Calu3 (cell line): ENCODE results near the gene GAS5. TPM values are rescaled to one million over a fixed set of nuclear protein-coding genes. Genes with fewer than 3 reads are reported as not detected.

Source experiments
- Bru-seq: library from RNA; stranded (reverse); fragments of 400-500 nt; gene quantifications from one replicate; lab custom pipeline; 2021; lab: Mats Ljungman, UMichigan
- BruChase-seq, 2 experiments: library from RNA; stranded (reverse); fragments of 400-500 nt; gene quantifications; one replicate each; lab custom pipeline; 2021; lab: Mats Ljungman, UMichigan
- BruUV-seq: library from RNA; stranded (reverse); fragments of 400-500 nt; replicated peaks from 2 replicates; lab custom pipeline; 2021; lab: Mats Ljungman, UMichigan
- CTCF ChIA-PET: fragments of 300-600 bp; sonication (Branson Sonifier 250); formaldehyde crosslinking; loops from one replicate; lab custom pipeline; 2022; ENCODE audit warnings: antibody characterized with exemption; lab: Charles Lee
- DNase-seq: peaks from one replicate; pipeline ENCODE4 v3.0.0; 2022
- H3K27ac Mint-ChIP-seq: one replicate; pipeline ENCODE4 v1.8.0; 2022; ENCODE audit warnings: mixed read lengths; ENCODE audit not compliant: unreplicated experiment
- H3K27me3 Mint-ChIP-seq: one replicate; pipeline ENCODE4 v1.8.0; 2022; ENCODE audit warnings: mixed read lengths; ENCODE audit not compliant: unreplicated experiment
- H3K36me3 Mint-ChIP-seq: one replicate; pipeline ENCODE4 v1.8.0; 2022; ENCODE audit warnings: mild to moderate bottlenecking, moderate library complexity, mixed read lengths; ENCODE audit not compliant: insufficient read depth, unreplicated experiment
- H3K4me1 Mint-ChIP-seq: one replicate; pipeline ENCODE4 v1.8.0; 2022; ENCODE audit warnings: mild to moderate bottlenecking, low read depth, mixed read lengths; ENCODE audit not compliant: unreplicated experiment
- H3K4me3 Mint-ChIP-seq: one replicate; pipeline ENCODE4 v1.8.0; 2022; ENCODE audit warnings: mild to moderate bottlenecking, low read depth, moderate library complexity, mixed read lengths; ENCODE audit not compliant: unreplicated experiment
- H3K9me3 Mint-ChIP-seq: one replicate; pipeline ENCODE4 v1.8.0; 2022; ENCODE audit warnings: low read depth, mixed read lengths; ENCODE audit not compliant: unreplicated experiment
- intact Hi-C: fragments of 100-400 bp; cut with micrococcal nuclease; formaldehyde crosslinking; loops from one replicate; pipeline ENCODE4 v1.10.0; 2022; ENCODE audit not compliant: unreplicated experiment
- long read RNA-seq: library from polyadenylated mRNA; stranded (forward); transcript quantifications from one replicate; pipeline ENCODE4 v2.0.0, GENCODE V29; 2022
- total RNA-seq: library from RNA; stranded (reverse); gene quantifications from 2 replicates; pipeline ENCODE4 v1.2.3, GENCODE V29; 2022
- TF ChIP-seq, protein P1 (sequence below): fragments of 200-600 bp; IDR thresholded peaks from one replicate; pipeline ENCODE4 v1.8.0; 2022; ENCODE audit warnings: antibody characterized with exemption; ENCODE audit not compliant: unreplicated experiment

GAS5 gene
- total RNA-seq (345 and 367 TPM in 2 replicates), Bru-seq, nascent RNA (percentile 100 among the genes with signal in this experiment), BruChase-seq, experiment 1, labeled RNA remaining after a 6-hour chase (percentile 98 among the genes with signal in this experiment), BruChase-seq, experiment 2, labeled RNA remaining after a 2-hour chase (percentile 99 among the genes with signal in this experiment)
- long read RNA-seq, transcript GAS5-201 (10 exons, 979 nt) = minor isoform, 10 of 275 reads
- long read RNA-seq, transcript GAS5-221 (12 exons, 632 nt) = major isoform, 102 of 275 reads
- long read RNA-seq, transcript GAS5-207 (3 exons, 643 nt) = minor isoform, 7 of 275 reads
- long read RNA-seq, partial matches to known transcripts = 12 of 275 reads
- long read RNA-seq, other reads (novel, unspliced or antisense) = 134 of 275 reads

DNA sequence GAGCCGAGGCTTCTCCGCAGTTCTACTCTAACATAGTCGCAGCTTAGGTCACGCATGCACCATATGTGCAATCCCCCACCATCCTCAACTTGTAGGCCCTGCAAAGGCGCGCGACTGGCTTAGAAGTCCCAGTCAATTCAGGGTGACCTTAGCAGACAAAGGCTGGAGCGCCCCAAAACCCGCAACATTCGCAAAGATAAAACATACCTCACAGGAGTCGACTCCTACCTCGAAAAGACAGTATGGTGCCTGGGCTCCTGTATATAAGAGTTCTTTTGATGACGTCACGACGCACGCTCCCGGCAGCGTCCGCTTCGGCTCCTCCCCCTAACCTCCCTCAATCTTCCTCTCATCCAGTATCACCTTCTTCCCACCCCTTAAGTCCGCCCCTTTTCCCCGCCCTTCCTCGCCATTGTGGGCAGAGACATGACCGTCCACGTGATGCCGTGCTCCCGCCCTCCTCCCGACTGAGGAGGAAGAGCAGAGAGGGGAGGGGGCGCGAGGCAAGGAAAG lies at the start of gene GAS5:
Gene GAS5, minus strand, starts transcription at position 237 of the 513 bp plus-strand sequence.
- BruUV-seq = no TSS peak

GRCh38 chr1:173917149-173917548 lies 49.4 kb upstream of the GAS5 start, which contains the start of gene SERPINC1:
TSS of gene SERPINC1 (minus strand) at chr1:173917327. CDS start at chr1:173917259, 68 bp downstream.
- Mint-ChIP-seq H3K9me3 (no peaks in the 10 kb centered on the region), H3K27ac (no peak within 1 kb of the TSS), H3K4me3 (no peak within 1 kb of the TSS), H3K4me1 (no peaks in the 10 kb centered on the region), H3K27me3 (peaks cover 4% of the 10 kb centered on the region), H3K36me3 (peaks cover under 1% of the 10 kb centered on the region)
- CTCF ChIA-PET = no interaction called here
- no peak for DNase-seq
- BruUV-seq = no TSS peak
- intact Hi-C loops = no loop called here
- TF ChIP-seq, protein P1, sequence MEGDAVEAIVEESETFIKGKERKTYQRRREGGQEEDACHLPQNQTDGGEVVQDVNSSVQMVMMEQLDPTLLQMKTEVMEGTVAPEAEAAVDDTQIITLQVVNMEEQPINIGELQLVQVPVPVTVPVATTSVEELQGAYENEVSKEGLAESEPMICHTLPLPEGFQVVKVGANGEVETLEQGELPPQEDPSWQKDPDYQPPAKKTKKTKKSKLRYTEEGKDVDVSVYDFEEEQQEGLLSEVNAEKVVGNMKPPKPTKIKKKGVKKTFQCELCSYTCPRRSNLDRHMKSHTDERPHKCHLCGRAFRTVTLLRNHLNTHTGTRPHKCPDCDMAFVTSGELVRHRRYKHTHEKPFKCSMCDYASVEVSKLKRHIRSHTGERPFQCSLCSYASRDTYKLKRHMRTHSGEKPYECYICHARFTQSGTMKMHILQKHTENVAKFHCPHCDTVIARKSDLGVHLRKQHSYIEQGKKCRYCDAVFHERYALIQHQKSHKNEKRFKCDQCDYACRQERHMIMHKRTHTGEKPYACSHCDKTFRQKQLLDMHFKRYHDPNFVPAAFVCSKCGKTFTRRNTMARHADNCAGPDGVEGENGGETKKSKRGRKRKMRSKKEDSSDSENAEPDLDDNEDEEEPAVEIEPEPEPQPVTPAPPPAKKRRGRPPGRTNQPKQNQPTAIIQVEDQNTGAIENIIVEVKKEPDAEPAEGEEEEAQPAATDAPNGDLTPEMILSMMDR = no peak

More for the DNA sequence above, at the start of gene GAS5:
- H3K27me3 Mint-ChIP-seq = peaks cover 13% of the 10 kb centered on the region
- peaks cover 28% of the 10 kb centered on the region for H3K4me1 Mint-ChIP-seq
- intact Hi-C loops = loop anchor here (5.0 kb wide), 2 partner anchors 154 to 204 kb away; partner anchors contain the start of gene RC3H1
- CTCF ChIA-PET = interaction anchor here (0.6 to 1.1 kb wide), 6 partner anchors 8 to 1027 kb away, joined by 3 to 8 read pairs (median 4); partner anchors contain the start of genes CENPL and DARS2
- H3K4me3 Mint-ChIP-seq = peak within 1 kb of the TSS; percentile 81
- DNase-seq = peak; percentile 100
- TF ChIP-seq, protein P1 = no peak
- no peaks in the 10 kb centered on the region for H3K9me3 Mint-ChIP-seq
- H3K27ac Mint-ChIP-seq = peak within 1 kb of the TSS; percentile 100
- peaks cover 63% of the 10 kb centered on the region for H3K36me3 Mint-ChIP-seq

GRCh38 chr1:173916667-173917066 lies 48.9 kb upstream of the GAS5 start:
- intact Hi-C loops = no loop called here
- CTCF ChIA-PET = no interaction called here
- Mint-ChIP-seq H3K27ac (no peak overlapping the region), H3K36me3 (peaks cover 5% of the 10 kb centered on the region), H3K9me3 (no peaks in the 10 kb centered on the region), H3K27me3 (peaks cover 9% of the 10 kb centered on the region), H3K4me1 (no peaks in the 10 kb centered on the region), H3K4me3 (no peak overlapping the region)
- BruUV-seq = no TSS peak
- no peak for DNase-seq
- TF ChIP-seq, protein P1 = no peak

DNA sequence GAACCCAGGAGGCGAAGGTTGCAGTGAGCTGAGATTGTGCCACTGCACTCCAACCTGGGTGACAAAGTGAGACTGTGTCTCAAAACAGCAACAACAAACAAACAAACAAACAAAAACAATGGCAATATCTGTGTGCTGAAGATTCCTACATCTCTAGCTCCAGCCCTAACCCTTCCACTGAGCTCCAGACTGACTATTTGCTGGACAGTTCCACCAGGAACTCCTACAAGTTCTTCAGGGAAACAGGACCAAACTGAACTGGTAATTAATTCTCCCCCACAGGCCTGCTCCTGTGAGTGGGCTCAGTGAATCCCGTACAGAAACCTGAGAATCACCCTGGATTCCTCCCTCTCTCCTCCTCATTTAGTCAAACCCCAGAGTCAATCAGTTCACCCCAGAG lies 47.8 kb upstream of the GAS5 start:
- H3K27ac Mint-ChIP-seq = no peak overlapping the region
- no peaks in the 10 kb centered on the region for H3K4me1 Mint-ChIP-seq
- H3K4me3 Mint-ChIP-seq = no peak overlapping the region
- TF ChIP-seq, protein P1 = no peak
- no TSS peak for BruUV-seq
- CTCF ChIA-PET = interaction anchor here (0.7 kb wide), 1 partner anchor 639 kb away, joined by 3 read pairs; no protein-coding TSS in a partner anchor
- peaks cover 12% of the 10 kb centered on the region for H3K27me3 Mint-ChIP-seq
- no peak for DNase-seq
- intact Hi-C loops = loop anchor here (2.0 kb wide), 1 partner anchor 75 kb away; no protein-coding TSS in a partner anchor
- H3K36me3 Mint-ChIP-seq = peaks cover 5% of the 10 kb centered on the region
- no peaks in the 10 kb centered on the region for H3K9me3 Mint-ChIP-seq
